Pons (tissue), 1 donor: ENCODE results near the gene NPFFR2.
"Not testable (repeated sequence)": the region's sequence is repeated elsewhere in the genome, so short reads cannot be mapped to it uniquely, and the experiment has no call there.

Source experiments
- DNase-seq: peaks from one replicate; pipeline ENCODE4 v3.0.0-alpha.2; 2016; ENCODE audit warnings: low spot score

The NPFFR2 gene

DNA sequence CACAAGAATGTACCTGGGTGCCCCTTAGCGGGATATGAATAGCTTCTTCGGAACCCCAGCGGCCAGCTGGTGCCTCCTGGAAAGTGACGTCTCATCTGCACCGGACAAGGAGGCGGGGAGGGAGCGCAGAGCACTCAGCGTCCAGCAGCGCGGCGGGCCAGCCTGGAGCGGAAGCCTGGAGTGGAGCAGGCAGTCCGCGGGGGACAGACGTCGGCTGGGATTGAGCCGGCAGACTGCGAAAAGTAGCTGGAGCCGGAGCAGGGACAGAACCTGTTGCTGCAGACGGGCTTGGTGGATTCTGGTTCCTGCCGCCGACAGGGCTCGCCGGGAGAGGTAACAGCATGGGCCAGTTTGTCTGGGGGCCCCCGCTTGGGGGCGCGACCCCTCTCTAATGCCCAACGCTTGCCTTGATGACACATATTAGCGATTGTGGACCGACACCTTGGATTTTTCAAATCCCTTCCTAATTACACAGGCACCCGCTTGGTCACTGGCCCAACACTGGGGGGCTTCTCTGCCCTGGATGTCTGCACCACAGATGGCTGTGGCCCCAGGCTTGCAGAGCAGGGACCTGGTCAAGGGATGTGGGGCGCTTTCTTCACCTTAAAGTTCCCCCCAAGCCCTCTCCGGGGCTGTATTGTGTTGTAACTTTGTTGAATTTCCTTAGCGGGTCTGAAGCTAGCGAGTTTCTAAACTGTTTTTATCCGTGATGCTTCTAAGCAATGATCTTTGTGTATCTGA lies at the start of gene NPFFR2:
NPFFR2 (plus strand) TSS at position 133 of the 741 bp plus-strand sequence. CDS start 96,592 bp downstream, outside the sequence.
- DNase-seq: no peak

GRCh38 chr4:71992571-71993312 lies 39.1 kb upstream of the NPFFR2 start:
- DNase-seq: no peak

- DNase-seq: no peak
Observed at GRCh38 chr4:71994559-71994958, 37.2 kb upstream of the NPFFR2 start.

GRCh38 chr4:71995297-71995696 lies 36.5 kb upstream of the NPFFR2 start:
- no peak for DNase-seq

DNA sequence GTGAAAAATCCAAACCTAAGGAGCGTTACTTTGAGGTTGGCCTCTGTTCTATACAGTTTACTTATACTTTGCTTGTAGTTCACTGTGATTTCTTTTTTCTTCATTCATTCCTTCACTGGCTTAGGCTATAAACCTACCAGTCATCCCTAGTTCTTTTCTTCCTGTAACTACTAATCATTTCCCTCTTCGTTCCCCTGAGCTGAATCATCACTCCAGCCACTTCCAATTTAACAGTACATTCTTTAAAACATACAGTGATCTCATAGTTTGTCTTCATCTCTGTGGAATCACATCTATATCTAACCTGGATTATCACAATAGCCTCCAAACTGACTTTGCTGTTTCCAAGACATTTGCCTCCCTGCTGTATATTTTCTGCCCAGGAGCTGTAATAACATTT lies 25.2 kb upstream of the NPFFR2 start:
- DNase-seq: no peak

- no peak for DNase-seq
Observed at GRCh38 chr4:72011906-72012305, 19.9 kb upstream of the NPFFR2 start.

DNA sequence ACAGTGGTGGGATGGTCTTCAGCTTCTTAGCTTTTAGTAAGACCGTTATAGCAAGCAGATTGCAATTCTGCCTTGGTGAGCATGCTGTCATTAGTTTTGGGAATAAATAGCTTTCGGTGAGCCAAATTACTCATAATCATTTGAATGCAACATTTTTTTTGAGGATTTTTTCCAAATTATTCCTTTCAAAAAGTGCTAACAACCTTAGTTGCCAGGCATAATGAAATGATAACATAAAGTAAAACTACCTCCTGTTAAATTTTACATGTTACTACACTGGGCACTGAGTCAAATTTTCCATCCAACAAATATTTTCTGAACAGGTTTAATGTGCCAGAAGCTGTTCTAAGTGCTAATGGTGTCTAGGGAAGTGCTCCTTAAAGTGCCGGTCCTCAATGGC lies 15.8 kb upstream of the NPFFR2 start:
- DNase-seq: no peak

GRCh38 chr4:72019688-72020087 lies 12.1 kb upstream of the NPFFR2 start:
- no peak for DNase-seq

DNA sequence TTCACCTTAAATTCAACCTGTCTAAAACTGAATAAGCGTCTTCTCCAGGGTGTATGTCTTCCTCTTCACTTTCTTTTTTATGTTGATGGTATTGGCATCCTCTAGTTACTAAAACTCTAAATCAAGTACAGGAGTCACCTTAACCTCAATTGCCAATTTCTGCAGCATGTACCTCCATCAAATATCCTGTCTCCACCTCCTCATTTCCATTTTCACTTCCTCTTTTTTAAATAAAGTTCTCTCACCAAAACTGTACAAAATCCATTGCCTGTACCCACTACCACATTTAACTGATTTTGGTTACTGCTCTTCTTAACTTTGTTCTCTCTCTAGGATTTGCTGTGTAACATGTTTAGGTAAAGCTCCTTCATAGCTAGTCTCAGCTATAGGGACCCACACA lies 9.2 kb upstream of the NPFFR2 start:
- DNase-seq: no peak

- DNase-seq: no peak
Observed at GRCh38 chr4:72055566-72055965, 23.8 kb downstream of the NPFFR2 start.

DNA sequence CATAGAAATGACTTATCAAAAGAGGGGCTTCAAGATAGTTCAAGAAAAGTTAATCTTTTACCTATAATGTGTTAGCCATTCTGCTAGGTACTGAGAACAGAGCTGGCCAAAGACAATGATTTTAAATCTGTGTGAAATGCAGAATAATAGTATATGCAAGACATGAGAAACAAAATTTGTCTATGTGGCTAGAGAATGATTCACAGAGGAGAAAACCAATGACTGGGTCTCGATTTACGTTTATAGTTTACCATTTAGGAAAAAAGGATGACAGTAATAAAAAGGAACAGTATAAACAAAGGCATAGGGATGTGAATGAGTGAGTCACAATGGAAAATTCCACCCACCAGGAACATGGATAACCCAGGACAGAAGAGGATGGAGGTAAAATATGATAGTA lies 31.9 kb downstream of the NPFFR2 start:
- no peak for DNase-seq

- DNase-seq: no peak
Observed at GRCh38 chr4:72067051-72067450, 35.3 kb downstream of the NPFFR2 start.

DNA sequence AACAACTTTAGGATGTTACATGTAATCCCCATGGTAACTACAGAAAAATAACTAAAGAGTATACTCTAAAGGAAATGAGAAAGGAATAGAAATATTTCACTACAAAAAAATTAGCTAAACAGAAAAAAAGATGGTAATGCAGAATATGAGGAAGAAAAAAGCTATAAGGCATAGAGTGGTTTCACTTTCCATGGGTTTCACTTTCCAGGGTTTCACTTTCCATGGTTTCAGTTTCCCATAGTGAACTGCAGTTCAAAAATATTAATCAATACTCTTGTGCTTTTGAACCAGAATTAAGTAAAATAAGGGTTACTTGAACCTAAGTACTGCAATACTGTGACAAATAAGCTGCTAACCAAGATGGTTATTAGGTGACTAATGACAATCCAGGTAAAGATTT lies 42.0 kb downstream of the NPFFR2 start:
- DNase-seq: no peak

GRCh38 chr4:72076562-72076961 lies 44.8 kb downstream of the NPFFR2 start:
- DNase-seq: no peak

DNA sequence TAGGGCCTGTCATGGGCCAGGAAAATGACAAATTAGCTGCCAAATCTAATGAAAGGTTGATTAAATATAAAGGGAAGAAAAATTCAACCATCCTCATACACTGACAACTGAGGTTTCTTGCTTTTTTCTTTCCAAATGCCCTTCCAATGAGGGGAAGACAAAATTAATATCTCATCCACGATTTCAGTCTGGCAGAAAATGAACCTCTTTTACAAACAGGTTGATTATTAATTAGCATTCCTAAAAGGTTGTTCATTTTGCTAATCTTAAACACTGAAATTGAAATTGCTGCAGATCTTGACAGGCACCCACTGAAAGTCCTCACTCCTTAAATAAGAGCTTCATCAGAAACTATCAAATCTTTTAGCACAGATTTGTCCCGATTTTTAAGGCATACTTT lies 45.5 kb downstream of the NPFFR2 start:
- DNase-seq: no peak

GRCh38 chr4:72084587-72085011 lies 52.8 kb downstream of the NPFFR2 start:
- DNase-seq: no peak

DNA sequence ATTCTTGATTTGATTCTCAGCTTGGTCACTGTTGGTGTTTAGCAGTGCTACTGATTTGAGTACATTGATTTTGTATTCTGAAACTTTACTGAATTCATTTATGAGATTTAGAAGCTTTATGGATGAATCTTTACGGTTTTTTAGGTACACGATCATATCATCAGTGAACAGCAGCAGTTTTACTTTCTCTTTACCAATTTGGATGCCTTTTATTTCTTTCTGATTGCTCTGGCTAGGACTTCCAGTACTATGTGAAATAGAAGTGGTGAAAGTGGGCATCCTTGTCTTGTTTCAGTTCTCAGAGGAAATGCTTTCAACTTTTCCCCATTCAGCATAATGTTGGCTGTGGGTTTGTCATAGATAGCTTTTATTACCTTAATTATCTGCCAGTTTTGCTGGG lies 58.8 kb downstream of the NPFFR2 start:
- DNase-seq: not testable (repeated sequence)

DNA sequence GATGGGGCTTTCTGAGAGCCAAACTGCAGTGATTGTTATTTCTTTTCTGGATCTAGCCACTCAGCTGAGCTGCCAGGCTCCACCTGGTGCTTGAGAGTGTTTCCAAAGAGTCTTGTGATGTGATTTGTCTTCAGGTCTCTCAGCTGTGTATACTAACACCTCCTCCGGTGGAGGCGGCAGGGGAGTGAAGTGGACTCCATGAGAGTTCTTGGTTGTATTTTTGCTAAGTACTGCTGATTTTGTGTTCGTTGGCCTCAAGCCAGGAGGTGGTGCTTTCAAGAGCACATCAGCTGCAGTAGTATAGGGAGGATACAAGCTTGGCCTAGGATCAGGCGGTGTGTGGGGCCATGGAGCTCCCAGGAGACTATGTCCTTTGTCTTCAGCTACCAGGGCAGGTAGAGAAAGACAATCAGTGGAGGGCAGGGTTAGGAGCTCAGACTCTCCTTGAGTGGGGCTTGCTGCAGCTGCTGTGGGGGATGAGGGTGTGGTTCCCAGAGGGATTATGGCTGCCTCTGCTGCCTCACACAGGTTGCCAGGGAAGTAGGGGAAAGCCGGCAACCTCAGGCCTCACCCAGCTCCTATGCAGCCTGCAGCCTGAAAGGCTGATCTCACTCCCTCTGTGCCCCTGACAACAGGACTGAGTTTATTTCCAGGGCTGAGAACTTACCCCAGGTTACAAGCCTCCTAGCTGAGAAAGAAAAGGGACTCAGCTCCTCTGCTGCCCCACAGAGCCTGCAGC lies 62.4 kb downstream of the NPFFR2 start:
- no peak for DNase-seq

- no peak for DNase-seq
Observed at GRCh38 chr4:72107456-72107855, 75.7 kb downstream of the NPFFR2 start.

- DNase-seq: no peak
Observed at GRCh38 chr4:72109364-72109763, 77.6 kb downstream of the NPFFR2 start.

- no peak for DNase-seq
Observed at GRCh38 chr4:72109959-72110497, 78.2 kb downstream of the NPFFR2 start.

DNA sequence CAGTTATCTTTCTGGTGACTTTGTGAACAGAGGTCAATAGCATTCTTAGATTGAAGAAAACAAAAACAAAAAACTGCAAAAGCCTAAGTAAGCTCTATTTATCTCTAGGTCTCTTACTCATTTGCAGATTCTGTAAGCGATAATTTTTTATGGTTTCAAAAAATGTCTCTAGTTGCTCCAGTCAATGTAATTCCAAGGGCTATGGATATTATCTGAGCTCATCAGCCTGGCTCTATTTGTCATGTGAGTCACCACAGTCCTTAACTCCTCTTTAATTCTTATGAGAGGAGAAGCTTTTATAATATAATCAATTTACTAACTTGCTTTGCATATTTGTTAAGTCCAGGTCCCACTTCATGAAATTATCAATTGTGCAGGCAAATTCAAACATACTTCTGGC lies 79.1 kb downstream of the NPFFR2 start:
- no peak for DNase-seq

DNA sequence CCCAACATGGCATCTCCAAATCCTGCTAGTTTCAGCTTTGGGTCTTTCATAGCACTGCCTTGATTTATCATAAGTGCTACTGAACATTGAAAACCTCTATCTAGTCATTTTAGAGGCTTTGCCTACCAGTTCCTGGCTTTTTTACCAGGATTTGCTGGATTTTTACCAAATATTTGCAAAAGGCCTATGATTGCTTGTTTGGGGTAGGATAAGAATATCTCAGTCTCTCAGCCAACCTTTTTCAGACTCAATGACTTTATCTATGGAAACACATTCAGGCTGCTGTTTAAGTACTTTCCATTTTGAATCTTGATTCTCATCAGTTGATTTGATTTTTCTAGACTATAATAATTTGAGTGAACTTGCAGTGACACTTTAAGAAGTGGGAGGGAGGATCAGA lies 80.1 kb downstream of the NPFFR2 start:
- DNase-seq: no peak
